Activated CD4-positive, alpha-beta T cell treated with anti-CD3 and anti-CD28 coated beads, Interleukin-2, amount 50 U/mL, for 16 hours (primary cell): Measurements from ENCODE around the gene FUNDC2.

Experiments used
- DNase-seq: peaks from one replicate; pipeline ENCODE4 v3.0.0-alpha.2; 2020

FUNDC2 gene

GRCh38 chrX:155023907-155024833 lies 2.5 kb upstream of the FUNDC2 start:
- DNase-seq, result no peak

GRCh38 chrX:155026420-155026726 lies 271 bp upstream of the FUNDC2 start:
- no peak for DNase-seq

GRCh38 chrX:155027509-155028066 lies 944 bp downstream of the FUNDC2 start:
- DNase-seq, result peak; percentile 36

- peak; percentile 11 for DNase-seq
Measured at GRCh38 chrX:155028129-155028528, 1.5 kb downstream of the FUNDC2 start.

- DNase-seq, result no peak
Measured at GRCh38 chrX:155028877-155029291, 2.2 kb downstream of the FUNDC2 start.

- DNase-seq, result no peak
Measured at GRCh38 chrX:155031657-155032056, 5.0 kb downstream of the FUNDC2 start.

GRCh38 chrX:155035688-155036087 lies 9.0 kb downstream of the FUNDC2 start:
- no peak for DNase-seq

GRCh38 chrX:155046129-155046810 lies 19.6 kb downstream of the FUNDC2 start:
- DNase-seq, result no peak

GRCh38 chrX:155046811-155047528 lies 20.3 kb downstream of the FUNDC2 start:
- no peak for DNase-seq

GRCh38 chrX:155048977-155049619 lies 22.5 kb downstream of the FUNDC2 start:
- peak; percentile 47 for DNase-seq

- no peak for DNase-seq
Measured at GRCh38 chrX:155052738-155053498, 26.3 kb downstream of the FUNDC2 start.

GRCh38 chrX:155053656-155054055 lies 27.0 kb downstream of the FUNDC2 start:
- no peak for DNase-seq

GRCh38 chrX:155054255-155054654 lies 27.6 kb downstream of the FUNDC2 start:
- DNase-seq, result no peak

- no peak for DNase-seq
Measured at GRCh38 chrX:155055494-155055893, 28.9 kb downstream of the FUNDC2 start.

GRCh38 chrX:155056471-155056870 lies 29.8 kb downstream of the FUNDC2 start:
- peak; percentile 29 for DNase-seq

GRCh38 chrX:155056877-155057792 lies 30.5 kb downstream of the FUNDC2 start:
- DNase-seq, result peak; percentile 58

- no peak for DNase-seq
Measured at GRCh38 chrX:155061760-155062159, 35.1 kb downstream of the FUNDC2 start.

GRCh38 chrX:155065035-155065734 lies 38.5 kb downstream of the FUNDC2 start:
- no peak for DNase-seq

- DNase-seq, result no peak
Measured at GRCh38 chrX:155068165-155068564, 41.5 kb downstream of the FUNDC2 start.

GRCh38 chrX:155069414-155069813 lies 42.8 kb downstream of the FUNDC2 start:
- DNase-seq, result no peak
